Nephron progenitor cell (in vitro differentiated cells): ENCODE results near the gene OSBP2.

Source experiments
- DNase-seq: peaks from one replicate; pipeline ENCODE4 v3.0.0; 2021
- H3K27ac Mint-ChIP-seq: 2 replicates; pipeline ENCODE4 v1.8.0; 2021; ENCODE audit warnings: mild to moderate bottlenecking, moderate library complexity, mixed read lengths
- H3K27me3 Mint-ChIP-seq: 2 replicates; pipeline ENCODE4 v1.8.0; 2021; ENCODE audit warnings: mild to moderate bottlenecking, low read depth, mixed read lengths; ENCODE audit not compliant: poor library complexity
- H3K36me3 Mint-ChIP-seq: 2 replicates; pipeline ENCODE4 v1.8.0; 2021; ENCODE audit warnings: low read depth, mixed read lengths
- H3K4me1 Mint-ChIP-seq: 2 replicates; pipeline ENCODE4 v1.8.0; 2021; ENCODE audit warnings: mixed read lengths
- H3K4me3 Mint-ChIP-seq: 2 replicates; pipeline ENCODE4 v1.8.0; 2021; ENCODE audit warnings: mild to moderate bottlenecking, moderate library complexity, mixed read lengths
- H3K9me3 Mint-ChIP-seq: 2 replicates; pipeline ENCODE4 v1.8.0; 2021; ENCODE audit warnings: mild to moderate bottlenecking, moderate library complexity, mixed read lengths
- TF ChIP-seq, protein P1 (sequence below): fragments of 200-600 bp; sonication (generic); IDR thresholded peaks from 2 replicates; pipeline ENCODE4 v1.5.0; 2021; ENCODE audit warnings: antibody characterized with exemption

The OSBP2 gene

DNA sequence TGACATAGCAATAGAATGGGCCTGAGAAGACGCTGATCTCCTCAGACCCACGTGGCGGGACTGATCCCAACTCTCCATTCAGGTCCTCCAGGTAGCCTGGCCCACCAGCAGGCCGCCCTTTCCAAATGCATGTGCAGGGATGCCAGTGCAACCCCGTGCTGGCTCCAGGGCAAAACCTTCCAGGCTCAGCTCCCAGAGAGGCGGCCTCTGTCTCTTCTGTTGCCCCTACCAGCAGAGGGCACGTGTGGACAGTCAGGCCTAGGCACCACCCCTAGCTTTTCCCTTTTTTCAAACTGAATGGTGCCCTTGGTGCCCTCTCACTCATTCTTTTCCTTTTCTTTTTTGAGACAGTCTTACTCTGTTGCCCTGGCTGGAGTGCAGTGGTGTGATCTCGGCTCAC is 121.7 kb downstream of the OSBP2 start:
- Mint-ChIP-seq H3K27ac (no peak overlapping the region), H3K4me3 (no peak overlapping the region), H3K27me3 (peaks cover 54% of the 10 kb centered on the region), H3K36me3 (no peaks in the 10 kb centered on the region), H3K4me1 (no peaks in the 10 kb centered on the region), H3K9me3 (no peaks in the 10 kb centered on the region)
- no peak for DNase-seq
- TF ChIP-seq, protein P1, sequence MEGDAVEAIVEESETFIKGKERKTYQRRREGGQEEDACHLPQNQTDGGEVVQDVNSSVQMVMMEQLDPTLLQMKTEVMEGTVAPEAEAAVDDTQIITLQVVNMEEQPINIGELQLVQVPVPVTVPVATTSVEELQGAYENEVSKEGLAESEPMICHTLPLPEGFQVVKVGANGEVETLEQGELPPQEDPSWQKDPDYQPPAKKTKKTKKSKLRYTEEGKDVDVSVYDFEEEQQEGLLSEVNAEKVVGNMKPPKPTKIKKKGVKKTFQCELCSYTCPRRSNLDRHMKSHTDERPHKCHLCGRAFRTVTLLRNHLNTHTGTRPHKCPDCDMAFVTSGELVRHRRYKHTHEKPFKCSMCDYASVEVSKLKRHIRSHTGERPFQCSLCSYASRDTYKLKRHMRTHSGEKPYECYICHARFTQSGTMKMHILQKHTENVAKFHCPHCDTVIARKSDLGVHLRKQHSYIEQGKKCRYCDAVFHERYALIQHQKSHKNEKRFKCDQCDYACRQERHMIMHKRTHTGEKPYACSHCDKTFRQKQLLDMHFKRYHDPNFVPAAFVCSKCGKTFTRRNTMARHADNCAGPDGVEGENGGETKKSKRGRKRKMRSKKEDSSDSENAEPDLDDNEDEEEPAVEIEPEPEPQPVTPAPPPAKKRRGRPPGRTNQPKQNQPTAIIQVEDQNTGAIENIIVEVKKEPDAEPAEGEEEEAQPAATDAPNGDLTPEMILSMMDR = no peak

DNA sequence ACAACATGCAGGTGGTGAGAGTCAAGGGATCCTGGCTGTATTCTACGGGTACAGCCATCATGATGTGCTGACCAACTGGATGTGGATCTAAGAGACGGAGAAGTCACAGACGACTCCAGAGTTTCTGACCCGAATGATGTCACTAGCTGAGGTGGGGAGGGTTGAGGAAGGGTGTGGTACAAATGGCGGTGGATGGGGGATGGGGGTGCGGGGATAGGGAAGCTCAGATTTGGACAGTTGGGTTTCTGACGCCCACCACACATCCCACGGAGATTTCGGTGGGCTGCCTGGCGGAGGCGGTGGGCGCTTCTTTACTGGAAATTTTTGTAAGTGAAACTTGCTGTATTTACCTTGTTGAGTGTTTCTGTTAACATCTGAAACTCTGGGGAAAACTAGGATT is 126.7 kb downstream of the OSBP2 start:
- no peaks in the 10 kb centered on the region for H3K4me1 Mint-ChIP-seq
- H3K9me3 Mint-ChIP-seq = no peaks in the 10 kb centered on the region
- no peak overlapping the region for H3K27ac Mint-ChIP-seq
- H3K4me3 Mint-ChIP-seq = peak overlapping the region; percentile 31
- TF ChIP-seq, protein P1 = no peak
- no peaks in the 10 kb centered on the region for H3K36me3 Mint-ChIP-seq
- peaks cover 96% of the 10 kb centered on the region for H3K27me3 Mint-ChIP-seq
- no peak for DNase-seq

DNA sequence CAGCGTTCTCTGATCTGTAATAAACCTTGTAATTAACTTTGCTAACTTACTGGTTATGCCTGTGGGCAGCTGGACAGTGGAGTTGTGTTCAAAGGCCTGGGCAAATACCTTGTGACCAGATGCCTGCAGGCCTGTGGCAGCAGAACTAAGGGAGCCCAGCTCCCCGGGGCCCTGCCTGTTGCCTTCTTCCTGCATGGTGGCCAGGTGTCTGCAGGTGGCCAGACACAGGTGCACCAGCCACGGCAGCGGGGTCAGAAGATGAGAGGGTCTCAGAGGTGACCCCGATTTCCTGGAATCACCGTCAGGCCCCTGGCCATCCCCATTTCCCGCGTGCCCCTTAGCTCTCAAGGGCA is 127.2 kb downstream of the OSBP2 start:
- H3K4me3 Mint-ChIP-seq = peak overlapping the region; percentile 62
- no peaks in the 10 kb centered on the region for H3K9me3 Mint-ChIP-seq
- no peak overlapping the region for H3K27ac Mint-ChIP-seq
- peaks cover 93% of the 10 kb centered on the region for H3K27me3 Mint-ChIP-seq
- no peak for DNase-seq
- H3K36me3 Mint-ChIP-seq = no peaks in the 10 kb centered on the region
- TF ChIP-seq, protein P1 = no peak
- H3K4me1 Mint-ChIP-seq = no peaks in the 10 kb centered on the region

DNA sequence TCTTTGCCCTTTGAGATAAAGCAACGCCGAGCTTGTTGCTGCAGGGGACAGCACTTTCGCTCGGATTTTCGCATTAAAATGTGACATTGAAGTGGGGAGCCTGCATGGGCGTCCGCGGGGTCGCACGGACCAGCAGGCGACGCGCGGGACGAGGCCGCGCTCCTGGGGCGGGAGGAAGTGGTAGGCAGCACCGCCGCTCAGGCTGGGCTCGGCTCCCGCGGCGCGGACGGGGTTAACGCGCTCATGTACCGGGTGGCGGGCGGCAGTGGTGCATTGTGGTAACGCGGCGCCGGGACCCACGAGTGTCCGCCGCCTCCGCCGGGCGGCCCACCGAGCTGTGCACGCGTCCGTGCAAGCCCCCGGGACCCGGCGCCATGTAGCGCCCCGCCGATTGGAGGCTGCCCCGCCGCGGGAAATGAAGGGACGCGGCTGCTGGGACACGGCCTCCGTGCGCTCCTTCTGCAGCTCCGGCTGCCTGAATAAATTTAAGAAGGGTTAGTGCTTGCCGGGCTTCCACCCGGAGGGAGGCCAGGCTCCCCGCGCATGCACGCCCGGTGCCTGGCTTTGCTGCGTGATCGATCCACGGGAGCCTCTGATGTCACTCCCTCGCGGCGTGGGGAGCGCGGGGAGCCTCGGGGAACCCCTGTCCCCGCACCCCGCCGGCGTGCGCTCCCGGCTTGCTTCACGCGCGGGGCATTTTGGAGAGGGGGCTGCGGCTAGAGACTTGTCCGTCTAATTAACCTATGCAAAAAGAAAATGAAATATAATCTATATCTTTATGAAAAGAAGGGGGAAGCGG is 127.7 kb downstream of the OSBP2 start:
- TF ChIP-seq, protein P1 = no peak
- DNase-seq = peak; percentile 58
- Mint-ChIP-seq H3K36me3 (no peaks in the 10 kb centered on the region), H3K4me3 (peak overlapping the region; percentile 74), H3K9me3 (no peaks in the 10 kb centered on the region), H3K27me3 (peaks cover 91% of the 10 kb centered on the region), H3K27ac (no peak overlapping the region), H3K4me1 (no peaks in the 10 kb centered on the region)

DNA sequence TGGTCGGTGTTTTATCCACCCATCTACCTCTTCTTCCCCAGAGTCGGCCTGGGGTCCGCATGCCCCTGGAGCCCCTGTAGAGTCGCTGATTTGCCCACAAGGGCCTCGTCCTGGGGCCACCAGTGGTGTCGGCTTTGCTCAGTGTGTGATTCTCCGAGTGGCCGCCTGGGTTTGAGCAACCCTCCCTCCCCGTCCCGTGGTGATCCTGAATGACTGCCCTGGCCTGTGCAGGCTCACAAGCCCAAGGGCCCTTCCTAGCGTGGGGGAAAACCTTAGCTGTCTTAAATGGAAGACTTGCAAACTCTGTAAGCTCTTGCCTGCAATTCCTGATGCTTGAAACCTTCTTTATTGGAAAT is 128.3 kb downstream of the OSBP2 start:
- H3K27ac Mint-ChIP-seq = no peak overlapping the region
- H3K9me3 Mint-ChIP-seq = no peaks in the 10 kb centered on the region
- peak overlapping the region; percentile 74 for H3K4me3 Mint-ChIP-seq
- peak; percentile 20 for DNase-seq
- H3K27me3 Mint-ChIP-seq = peaks cover 91% of the 10 kb centered on the region
- TF ChIP-seq, protein P1 = no peak
- no peaks in the 10 kb centered on the region for H3K4me1 Mint-ChIP-seq
- no peaks in the 10 kb centered on the region for H3K36me3 Mint-ChIP-seq

DNA sequence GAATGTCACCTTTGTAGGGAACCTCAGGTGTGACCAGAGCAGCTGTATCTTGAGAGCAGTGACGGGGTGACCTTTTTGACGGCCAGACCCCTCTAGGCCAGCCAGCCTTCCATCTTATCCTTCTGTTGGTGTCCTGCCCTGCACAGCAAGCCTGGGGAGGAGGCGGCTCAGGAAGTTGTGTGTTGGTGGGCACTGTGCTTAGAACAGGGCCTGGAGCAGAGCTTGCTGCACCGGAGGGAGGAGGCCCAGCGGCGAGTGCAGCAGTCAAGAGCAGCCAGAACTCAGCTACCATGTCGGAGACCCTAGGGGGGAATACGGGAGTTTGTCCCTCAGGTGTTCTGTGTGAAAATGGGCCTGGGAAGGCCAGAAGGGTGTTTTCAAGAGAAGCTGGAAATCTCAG is 129.4 kb downstream of the OSBP2 start:
- H3K27me3 Mint-ChIP-seq = peaks cover 86% of the 10 kb centered on the region
- no peak overlapping the region for H3K27ac Mint-ChIP-seq
- no peaks in the 10 kb centered on the region for H3K36me3 Mint-ChIP-seq
- H3K9me3 Mint-ChIP-seq = no peaks in the 10 kb centered on the region
- H3K4me1 Mint-ChIP-seq = no peaks in the 10 kb centered on the region
- TF ChIP-seq, protein P1 = no peak
- no peak for DNase-seq
- no peak overlapping the region for H3K4me3 Mint-ChIP-seq
